COLO668 (cell line): ENCODE measurements around the gene STARD3.

Experiments used
- DNase-seq: peaks from one replicate; lab custom pipeline; 2025; ENCODE audit not compliant: unreplicated experiment; lab: John Stamatoyannopoulos, UW

Gene STARD3

DNA sequence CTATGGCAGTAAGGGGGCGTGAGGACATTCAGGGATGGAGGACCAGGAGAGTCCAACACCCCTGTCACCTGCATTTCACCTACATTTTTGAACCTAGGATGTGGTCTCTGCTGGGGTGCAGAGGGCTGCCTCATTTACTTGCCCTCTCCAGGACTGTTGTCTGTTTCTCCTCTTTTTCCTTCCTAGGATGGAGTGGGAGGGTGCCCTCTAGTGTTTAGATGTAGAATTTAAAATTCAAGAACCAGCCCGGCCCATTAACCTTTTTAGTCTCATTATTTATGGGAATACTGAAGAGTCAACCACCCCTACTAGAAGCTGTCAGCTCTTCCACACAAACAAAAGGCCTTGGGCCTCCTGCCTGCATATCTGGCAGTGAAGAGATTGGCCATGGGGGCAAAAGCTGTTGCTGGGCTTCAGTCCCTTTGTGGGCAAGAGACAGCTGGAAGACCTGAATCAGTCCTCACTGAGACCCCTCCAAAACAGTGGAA is 2.5 kb upstream of the STARD3 start:
- peak; percentile 2 for DNase-seq

DNA sequence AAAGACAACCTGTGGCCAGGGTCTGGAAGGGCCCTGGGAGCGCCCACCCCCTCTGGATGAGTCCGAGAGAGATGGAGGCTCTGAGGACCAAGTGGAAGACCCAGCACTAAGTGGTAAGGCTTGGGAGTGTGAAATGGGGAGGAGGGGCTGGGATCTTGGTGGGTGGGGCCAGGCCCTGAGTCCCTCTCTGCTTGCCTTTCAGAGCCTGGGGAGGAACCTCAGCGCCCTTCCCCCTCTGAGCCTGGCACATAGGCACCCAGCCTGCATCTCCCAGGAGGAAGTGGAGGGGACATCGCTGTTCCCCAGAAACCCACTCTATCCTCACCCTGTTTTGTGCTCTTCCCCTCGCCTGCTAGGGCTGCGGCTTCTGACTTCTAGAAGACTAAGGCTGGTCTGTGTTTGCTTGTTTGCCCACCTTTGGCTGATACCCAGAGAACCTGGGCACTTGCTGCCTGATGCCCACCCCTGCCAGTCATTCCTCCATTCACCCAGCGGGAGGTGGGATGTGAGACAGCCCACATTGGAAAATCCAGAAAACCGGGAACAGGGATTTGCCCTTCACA is 1.2 kb upstream of the STARD3 start:
- DNase-seq, result no peak

DNA sequence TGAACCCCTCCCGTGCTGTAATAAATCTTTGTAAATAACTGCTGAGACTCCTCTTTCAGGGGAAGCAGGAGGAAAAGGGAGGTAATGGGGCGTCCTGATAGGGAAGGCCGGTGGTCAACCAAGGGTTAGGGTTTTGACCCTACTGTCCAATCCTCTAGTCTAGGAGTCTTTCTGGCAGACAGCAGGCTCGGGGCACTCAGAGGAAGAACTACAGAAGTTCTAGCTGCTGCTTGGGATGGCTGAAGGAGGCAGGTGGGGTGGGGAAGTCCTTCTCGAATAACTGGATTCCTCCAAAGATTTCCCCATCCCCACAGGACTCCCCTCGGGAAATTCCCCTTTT is 387 bp upstream of the STARD3 start:
- DNase-seq, result no peak

DNA sequence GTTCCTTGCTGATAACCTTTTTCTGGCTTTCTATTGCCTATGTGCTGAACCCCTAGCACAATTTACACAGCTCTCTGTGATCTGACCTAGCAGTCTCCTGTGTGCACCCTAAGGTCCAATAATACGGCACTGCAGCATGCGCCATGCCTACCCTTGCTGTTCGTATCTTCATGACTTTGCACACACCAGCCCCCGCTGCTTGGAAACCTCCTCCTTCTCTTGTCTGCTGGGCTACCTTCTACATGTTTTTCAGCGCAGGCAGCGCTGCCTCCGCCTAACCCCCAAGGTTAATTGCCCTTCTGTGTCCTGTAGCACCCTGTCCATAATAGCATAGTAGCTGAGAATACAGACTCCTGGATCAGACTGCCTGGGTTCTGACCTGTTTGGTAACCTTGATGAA is 1.4 kb downstream of the STARD3 start:
- DNase-seq, result no peak

DNA sequence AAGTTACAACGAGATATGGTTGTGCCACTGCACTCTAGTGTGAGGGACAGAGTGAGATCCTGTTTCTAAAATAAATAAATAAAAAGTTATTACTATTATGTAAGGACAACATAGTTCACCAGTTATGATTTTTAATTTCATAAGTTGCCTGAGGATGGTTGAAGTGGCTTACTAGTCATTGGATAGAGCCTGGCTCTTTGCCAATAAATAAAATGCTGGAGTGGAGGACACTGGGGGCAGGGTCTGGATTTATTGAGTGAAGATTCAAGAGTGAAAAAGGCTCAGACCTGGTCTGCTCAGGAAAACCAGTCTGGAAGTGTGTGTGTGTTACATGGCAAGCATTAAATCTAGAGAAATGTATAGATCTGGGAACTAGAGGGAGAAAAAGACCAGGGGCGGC is 2.1 kb downstream of the STARD3 start:
- DNase-seq, result no peak

DNA sequence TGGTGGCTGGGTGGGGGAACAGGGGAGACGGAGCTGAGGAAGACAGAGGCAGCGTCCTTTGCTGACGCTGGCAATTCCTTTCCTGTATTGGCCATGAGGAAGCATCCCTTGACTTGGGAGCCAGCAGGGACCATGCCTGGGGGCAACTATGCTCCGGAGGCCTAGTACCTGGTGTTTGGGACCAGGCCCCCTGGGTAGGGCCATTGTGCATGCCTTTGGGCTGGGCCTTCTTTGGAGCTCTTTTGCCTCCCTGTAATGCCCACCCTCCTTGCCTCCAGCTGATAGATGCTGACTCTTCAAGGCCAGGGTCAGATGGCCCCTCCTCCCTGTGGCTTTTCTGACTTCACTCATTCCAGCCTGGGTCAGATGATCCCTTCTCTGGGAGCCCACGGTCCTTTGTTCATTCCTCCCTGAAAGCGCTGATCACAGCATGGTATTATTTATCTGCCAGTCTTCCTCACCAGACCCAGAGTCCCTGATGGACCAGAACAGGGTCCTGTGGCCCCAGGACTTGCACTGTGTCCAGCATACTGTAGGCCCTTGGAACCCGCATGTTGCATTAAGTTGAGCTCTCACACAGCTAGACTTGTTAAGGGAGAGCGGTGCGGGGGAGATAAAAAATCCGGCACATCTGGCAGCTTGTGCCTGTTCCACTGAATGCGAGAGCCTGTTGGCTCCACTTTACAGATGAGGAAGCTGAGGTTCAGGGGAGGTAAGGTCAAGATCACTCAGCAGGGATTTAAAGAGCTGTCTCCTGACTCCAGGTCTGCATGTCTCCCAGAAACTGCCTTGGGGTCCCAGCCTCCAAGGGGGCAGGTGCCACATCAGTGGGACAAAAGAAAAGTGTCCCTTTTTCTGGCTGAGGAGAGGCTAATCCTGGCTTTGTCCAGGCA is 2.9 kb downstream of the STARD3 start:
- no peak for DNase-seq

DNA sequence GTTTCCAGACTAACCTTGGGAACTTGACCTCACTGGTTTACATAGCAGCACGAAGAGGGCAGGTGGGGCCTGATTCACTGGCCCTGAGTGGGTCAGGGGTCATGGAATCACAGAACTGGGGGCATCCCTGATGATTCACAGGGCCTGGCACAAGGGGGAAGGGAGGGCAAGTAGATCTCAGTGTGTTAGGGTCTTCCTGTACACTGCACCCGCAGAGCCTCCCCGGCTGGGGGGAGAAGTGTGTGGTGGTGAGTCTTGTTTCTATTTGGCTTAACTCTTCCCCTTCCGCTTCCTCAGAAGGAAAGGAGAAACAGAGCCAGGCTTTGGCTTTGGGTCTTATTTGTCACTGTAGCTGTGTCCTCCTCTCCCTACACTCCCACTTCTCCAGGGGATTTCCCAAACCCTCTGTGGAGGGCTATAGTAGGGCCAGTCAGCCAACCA is 3.7 kb downstream of the STARD3 start:
- no peak for DNase-seq

DNA sequence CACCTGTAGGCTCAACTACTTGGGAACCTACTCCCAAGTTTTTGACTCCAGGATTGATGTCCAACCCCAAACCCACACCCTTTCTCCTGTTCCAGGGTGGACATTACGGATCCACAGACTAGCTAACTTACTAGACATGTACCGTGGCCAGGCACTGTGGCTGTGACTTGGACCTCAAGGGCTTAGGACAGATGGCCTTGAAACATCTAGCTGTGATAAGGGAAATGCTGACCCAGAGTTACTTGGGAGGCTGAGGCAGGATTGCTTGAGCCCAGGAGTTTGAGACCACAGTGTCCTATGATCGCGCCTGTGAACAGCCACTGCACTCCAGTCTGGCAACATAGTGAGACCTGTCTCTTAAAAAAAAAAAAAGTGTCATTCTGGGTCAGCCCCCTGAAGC is 4.2 kb downstream of the STARD3 start:
- DNase-seq, result no peak

DNA sequence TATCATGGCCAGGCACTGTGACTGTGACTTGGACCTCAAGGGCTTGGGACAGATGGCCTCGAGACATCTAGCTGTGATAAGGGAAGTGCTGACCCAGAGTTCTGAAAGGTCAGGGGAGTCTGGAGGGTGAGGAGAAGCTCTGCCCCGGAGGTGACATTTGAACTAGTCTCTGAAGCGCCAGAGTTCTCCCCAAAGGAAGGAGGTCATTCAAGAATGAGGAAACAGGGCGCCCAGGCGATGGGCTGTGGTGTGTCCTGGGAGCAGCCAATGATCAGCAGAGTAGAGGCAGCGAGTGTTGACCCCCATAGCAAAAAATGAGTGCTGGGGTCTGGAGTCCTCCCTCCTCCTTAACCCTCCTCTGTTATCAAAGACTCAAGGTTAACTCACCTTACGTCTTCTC is 4.9 kb downstream of the STARD3 start:
- no peak for DNase-seq

DNA sequence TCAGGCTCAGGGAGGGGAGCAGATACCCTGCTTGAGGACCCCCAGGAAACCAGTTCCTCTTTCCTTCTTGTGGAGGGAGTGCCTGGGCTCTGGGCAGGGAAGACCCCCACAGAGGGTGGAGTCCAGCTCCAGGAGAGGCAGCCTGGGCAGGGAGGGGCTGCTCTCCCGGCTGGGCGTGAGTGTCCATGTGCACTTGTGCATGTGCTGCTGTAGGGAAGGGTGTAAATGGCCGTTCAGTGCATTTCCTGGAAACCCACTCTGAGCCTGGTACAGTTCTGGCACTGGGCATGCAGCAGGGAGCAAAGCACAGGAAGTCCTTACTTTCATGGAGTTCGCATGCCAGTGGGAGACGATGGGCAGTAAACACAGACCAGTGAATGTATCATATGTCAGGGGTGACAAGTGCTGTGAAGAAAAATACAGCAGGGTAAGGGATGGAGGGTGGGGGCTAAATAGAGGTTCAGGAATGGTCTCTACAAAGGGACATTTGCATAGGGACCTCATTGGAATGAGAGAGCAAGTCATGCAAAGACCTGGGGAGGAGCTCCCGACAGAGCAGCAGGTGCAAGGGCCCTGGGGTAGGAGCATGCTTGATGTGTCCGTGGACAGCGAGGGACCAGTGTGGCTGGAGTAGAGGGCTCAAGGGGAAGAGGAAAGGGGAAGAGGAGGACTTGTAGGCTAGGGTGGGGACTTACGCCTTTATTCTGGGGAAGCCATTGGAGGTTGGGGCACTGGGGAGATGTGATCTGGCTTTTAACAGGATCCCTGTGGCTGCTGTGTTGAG is 5.5 kb downstream of the STARD3 start:
- no peak for DNase-seq

DNA sequence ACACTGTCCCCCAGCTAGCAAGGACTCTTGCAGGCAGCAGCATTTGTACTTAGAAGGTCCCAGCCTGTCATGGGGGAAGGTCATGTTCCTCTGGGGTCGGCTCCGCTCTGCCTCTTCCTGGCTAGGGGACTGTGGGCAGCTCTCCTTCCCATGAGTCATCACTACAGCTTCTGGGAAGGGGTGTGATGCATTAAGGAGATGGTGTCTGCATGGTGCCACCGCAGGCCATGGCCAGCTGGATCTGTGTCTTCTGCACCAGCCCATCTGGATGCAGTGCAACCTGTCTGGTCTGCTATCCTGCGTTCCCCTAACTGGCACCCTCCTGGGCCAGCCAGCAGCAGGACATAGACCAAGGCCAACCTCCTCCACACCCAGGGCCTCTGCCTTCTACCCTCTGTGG is 6.3 kb downstream of the STARD3 start:
- no peak for DNase-seq

DNA sequence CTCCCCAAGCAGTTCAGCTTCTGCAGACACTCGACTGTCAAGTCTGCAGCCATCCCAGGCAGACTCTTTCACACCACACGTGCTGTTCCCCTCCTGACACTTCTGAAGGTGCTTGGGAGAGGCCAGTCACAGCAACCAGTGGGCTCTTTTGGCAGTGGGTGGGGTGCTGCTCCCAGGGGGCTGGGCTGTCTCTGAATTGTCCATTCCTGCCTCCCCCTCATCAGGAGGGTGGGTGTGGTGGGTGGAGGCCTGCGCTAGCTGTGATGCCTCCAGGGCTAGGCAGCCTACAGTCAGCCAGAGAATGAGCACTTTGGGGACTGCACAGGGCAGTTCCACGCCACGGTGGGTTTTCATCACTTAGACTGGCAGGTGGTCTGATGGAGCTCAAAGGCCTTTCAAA is 10.3 kb downstream of the STARD3 start:
- no peak for DNase-seq

DNA sequence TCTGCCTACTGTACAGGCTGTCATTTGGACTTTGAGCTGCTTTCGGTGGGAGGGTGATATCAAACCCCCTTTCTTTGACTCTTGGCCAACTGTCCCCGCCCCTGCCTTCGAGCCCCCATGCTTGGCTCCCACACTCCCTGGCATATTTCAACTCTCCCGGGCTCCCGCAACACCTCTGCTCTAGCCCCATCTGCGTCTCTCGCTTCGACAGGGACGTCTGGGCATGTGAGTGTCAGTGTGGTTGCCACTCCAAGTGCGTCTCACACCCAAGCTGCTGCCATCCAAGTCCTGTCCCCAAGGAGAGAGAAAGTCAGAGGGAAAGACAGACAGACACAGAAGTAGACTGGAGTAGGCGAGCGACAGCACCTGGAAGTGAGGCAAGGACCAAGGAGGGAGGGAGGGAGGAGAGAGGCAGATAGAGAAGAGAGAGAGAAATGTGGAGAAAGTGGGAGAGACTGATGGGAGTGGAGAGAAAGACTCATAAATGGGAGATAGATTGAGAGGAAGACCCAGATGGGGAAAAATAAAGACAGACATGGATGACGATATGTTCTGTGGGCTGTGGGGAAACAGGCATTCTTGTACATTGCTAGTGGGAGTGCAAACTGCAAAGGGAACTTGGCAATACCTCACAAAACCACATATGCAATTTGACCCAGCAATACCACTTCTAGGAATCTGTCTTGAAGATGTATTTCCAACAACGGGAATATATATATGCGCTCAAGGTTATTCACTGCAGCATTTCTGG is 11.8 kb downstream of the STARD3 start:
- DNase-seq, result no peak

DNA sequence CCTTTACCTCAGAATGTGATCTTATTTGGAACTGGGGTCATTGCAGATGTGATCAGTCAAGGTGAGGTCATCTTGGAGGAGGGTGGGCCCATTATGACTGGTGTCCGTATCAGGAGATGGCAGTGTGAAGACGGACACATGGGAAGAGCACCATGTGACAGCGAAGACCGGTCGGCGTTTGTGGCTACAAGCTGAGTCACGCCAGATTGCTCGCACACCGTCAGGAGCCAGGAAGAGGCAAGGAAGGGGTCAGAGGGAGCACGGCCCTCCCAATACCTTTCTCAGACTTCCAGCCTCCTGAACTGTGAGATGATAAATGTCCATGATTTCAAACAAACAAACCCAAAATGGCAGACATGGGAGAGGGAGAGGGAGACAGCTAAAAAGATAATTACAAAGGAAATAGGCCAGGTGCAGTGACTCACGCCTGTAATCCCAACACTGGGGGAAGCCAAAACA is 13.2 kb downstream of the STARD3 start:
- DNase-seq, result no peak

DNA sequence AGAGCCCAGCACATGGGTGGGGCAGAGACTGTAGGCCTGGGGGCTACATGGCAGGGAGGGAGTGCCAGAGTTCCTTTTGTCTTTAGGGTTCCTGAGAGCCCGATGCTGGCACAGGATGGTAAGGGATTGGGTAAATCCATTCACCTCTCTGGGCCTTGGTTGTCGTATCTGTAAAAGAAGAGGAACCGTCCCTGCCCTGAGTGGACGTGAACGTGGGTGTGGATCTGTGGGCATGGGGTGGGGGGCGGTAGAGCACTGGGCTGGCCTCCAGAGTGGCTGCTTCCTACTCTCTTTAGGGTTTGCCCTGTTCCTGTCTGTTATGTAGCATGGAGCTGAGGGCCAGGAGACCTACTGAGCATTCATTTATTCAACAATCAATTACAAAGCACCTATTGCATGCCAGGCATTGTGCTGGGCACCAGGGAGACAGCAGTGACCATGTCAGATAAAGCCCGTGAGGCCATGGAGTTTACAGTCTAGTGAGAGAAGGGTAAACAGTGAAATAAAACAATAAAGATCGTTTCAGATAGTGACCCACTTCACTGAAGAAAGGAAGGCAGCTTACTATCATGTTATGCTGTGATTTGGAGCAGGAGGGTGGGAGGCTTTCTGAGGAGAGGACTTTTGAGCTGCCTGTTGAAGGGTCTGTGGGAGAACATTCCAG is 15.1 kb downstream of the STARD3 start:
- no peak for DNase-seq

DNA sequence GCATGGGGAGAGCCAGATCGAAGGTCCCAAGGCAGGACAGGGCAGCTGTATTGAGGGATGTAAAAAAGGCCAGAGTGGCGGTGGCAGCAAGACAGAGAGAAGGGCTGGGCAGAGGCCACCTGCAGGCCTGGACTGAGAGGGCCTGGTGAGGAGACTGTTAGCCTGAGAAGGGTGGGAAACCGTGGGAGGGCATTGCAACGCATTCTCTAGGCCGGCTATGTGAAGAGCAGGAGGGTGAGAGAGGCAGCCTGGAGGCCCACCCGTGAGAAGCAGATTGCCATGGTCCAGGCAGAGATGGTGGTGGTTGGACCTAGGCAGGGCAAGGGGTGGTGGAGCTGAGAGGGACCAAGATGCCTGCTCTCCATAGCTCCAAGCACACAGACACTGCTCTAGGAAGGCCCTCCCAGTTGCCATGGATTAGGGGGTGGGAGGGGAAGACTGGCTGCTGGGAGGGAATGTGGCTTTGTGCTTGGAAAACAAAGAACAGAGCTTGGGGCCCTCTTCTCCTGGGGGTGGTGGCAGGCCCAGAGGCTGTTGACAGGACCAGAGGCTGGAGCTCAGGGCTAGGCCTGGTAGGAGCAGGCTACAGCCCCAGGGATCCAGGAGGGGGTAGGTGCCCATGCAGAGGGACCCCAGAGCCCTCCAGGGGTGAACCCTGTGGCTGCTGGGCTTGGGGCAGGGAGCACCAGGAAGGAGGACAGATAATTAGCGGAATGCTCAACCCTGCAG is 15.8 kb downstream of the STARD3 start:
- DNase-seq, result no peak

DNA sequence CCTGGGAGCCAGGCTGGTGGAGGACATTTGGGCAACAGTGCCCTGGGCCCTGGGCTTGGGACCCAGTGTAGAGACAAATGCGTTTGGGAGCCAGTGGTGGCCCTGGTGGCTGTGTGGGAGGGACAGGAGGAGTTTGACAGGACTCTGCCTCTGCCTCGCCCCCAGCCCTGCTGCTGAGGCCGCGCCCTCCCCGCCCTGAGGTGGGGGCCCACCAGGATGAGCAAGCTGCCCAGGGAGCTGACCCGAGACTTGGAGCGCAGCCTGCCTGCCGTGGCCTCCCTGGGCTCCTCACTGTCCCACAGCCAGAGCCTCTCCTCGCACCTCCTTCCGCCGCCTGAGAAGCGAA is 16.3 kb downstream of the STARD3 start:
- DNase-seq, result no peak

DNA sequence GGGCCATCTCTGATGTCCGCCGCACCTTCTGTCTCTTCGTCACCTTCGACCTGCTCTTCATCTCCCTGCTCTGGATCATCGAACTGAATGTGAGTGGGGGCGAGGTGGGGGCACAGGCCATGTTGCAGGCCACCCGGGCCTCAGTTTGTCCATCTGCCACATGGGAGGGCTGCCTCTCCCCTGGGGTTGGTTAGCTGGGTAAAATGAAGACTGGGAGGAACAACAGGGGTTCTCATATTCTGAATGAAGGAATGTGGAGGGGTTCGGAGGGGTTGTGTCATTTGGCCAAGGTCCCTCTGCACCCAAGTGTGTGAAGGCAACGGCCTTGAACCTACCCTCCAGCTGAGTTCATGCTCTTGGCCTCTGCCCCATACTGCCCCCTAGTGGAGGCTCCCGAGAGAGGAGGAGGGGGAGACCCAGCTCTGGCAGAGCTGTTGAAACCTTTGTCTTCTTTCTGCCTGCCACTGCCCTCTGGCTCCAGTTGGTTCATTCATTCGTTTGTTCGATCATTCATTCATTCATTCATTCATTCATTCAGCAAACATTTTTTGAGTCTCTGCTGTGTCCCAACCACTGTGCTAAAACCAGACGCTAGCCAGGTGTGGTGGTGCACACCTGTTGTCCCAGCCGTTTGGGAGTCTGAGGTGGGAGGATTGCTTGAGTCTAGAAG is 16.9 kb downstream of the STARD3 start:
- DNase-seq, result peak; percentile 57

DNA sequence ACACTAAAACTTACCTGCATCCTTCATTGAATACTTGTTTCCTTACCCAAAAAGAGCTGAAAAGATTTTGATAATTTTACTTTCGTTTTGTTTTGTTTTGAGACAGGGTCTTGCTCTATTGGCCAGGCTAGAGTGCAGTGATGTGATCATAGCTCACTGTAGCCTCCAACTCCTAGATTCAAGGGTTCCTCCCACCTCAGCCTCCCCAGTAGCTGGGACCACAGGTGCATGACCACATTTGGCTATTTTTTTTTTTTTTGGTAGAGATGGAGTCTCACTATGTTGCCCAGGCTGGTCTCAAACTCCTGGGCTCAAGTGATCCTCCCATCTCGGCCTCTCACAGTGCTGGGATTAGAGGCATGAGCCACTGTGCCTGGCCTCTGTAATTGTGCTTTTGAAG is 18.2 kb downstream of the STARD3 start:
- no peak for DNase-seq
